GM18507 (cell line): ENCODE data around the gene ALPK3.
A peak's percentile ranks its signal among the peaks of the same experiment; 100 is the strongest.
"Not testable (repeated sequence)": the region's sequence is repeated elsewhere in the genome, so short reads cannot be mapped to it uniquely, and the experiment has no call there.

Experiments used
- DNase-seq: peaks from one replicate; pipeline ENCODE4 v3.0.0; 2011; ENCODE audit warnings: low read depth; ENCODE audit not compliant: insufficient read length; ENCODE audit errors: extremely low spot score
- FAIRE-seq: peaks from 2 replicates; lab custom pipeline; 2011; peaks lifted over from hg19 to GRCh38; lab: Jason Lieb, UNC

Gene ALPK3

GRCh38 chr15:84865074-84865569, 48.0 kb downstream of the ALPK3 start:
- DNase-seq (no peak), FAIRE-seq (no peak)

GRCh38 chr15:84868037-84868880, 51.1 kb downstream of the ALPK3 start:
- no peak for FAIRE-seq

GRCh38 chr15:84869510-84869909, 52.4 kb downstream of the ALPK3 start:
- DNase-seq (no peak), FAIRE-seq (no peak)

More at GRCh38 chr15:84868037-84868880, 51.1 kb downstream of the ALPK3 start:
- DNase-seq: no peak

GRCh38 chr15:84871428-84871985, 54.4 kb downstream of the ALPK3 start:
- DNase-seq: no peak
- no peak for FAIRE-seq

GRCh38 chr15:84872009-84872910, 55.1 kb downstream of the ALPK3 start:
- FAIRE-seq (no peak), DNase-seq (no peak)

GRCh38 chr15:84873997-84874396, 56.8 kb downstream of the ALPK3 start:
- FAIRE-seq (no peak), DNase-seq (no peak)

- no peak for DNase-seq
- FAIRE-seq: no peak
Measured at GRCh38 chr15:84874981-84875699, 58.0 kb downstream of the ALPK3 start.

GRCh38 chr15:84876269-84876668, 59.1 kb downstream of the ALPK3 start:
- DNase-seq: no peak
- no peak for FAIRE-seq

GRCh38 chr15:84877701-84878100, 60.5 kb downstream of the ALPK3 start:
- DNase-seq, FAIRE-seq: not testable (repeated sequence)

GRCh38 chr15:84878504-84878903, 61.3 kb downstream of the ALPK3 start:
- peak; percentile 15 for DNase-seq
- FAIRE-seq: no peak

GRCh38 chr15:84879088-84879780, 62.1 kb downstream of the ALPK3 start:
- DNase-seq (no peak), FAIRE-seq (no peak)

GRCh38 chr15:84880007-84880406, 62.9 kb downstream of the ALPK3 start:
- DNase-seq (no peak), FAIRE-seq (no peak)

GRCh38 chr15:84880822-84881519, 63.8 kb downstream of the ALPK3 start:
- FAIRE-seq: no peak

GRCh38 chr15:84881520-84881830, 64.3 kb downstream of the ALPK3 start:
- DNase-seq (no peak), FAIRE-seq (no peak)

More at GRCh38 chr15:84880822-84881519, 63.8 kb downstream of the ALPK3 start:
- DNase-seq: no peak

- FAIRE-seq (no peak), DNase-seq (no peak)
Measured at GRCh38 chr15:84883466-84883865, 66.3 kb downstream of the ALPK3 start.

- FAIRE-seq: no peak
- DNase-seq: no peak
Measured at GRCh38 chr15:84883916-84884781, 67.0 kb downstream of the ALPK3 start, which contains the start of gene SLC28A1. Gene SLC28A1 (plus strand): TSS chr15:84884662. CDS start chr15:84887761, 3,099 bp downstream.

- DNase-seq (no peak), FAIRE-seq (no peak)
Measured at GRCh38 chr15:84885801-84886200, 68.6 kb downstream of the ALPK3 start.
